Small intestine (tissue), 7 donors: Measurements from ENCODE around the gene MYLIP. TPM values are rescaled to one million over a fixed set of nuclear protein-coding genes. Genes with fewer than 3 reads are reported as not detected.

Experiments used
- DNase-seq, 2 donors: peaks; one replicate each; pipeline versions ENCODE4 v3.0.0 to v3.0.0-alpha.2; 2013
- FAIRE-seq: peaks from 2 replicates; lab custom pipeline; 2012; peaks lifted over from hg19 to GRCh38; lab: Jason Lieb, UNC
- H3K27ac ChIP-seq, 3 donors: one replicate each; pipeline ENCODE4 v1.5.1; 2013; ENCODE audit warnings: low read length in 2 of 3, mild to moderate bottlenecking in 2 of 3, control low read depth in 1 of 3, inconsistent platforms in 1 of 3, low read depth in 1 of 3, moderate library complexity in 1 of 3
- H3K27me3 ChIP-seq, 3 donors: one replicate each; pipeline ENCODE4 v1.6.1; 2013; ENCODE audit warnings: low read length in 3 of 3, inconsistent platforms in 1 of 3; ENCODE audit not compliant: control insufficient read depth in 3 of 3, insufficient read depth in 3 of 3
- H3K36me3 ChIP-seq, 3 donors: one replicate each; pipeline ENCODE4 v1.6.1; 2013; ENCODE audit warnings: low read length in 3 of 3, inconsistent platforms in 1 of 3, low read depth in 1 of 3, mild to moderate bottlenecking in 1 of 3, moderate library complexity in 1 of 3; ENCODE audit not compliant: control insufficient read depth in 3 of 3, insufficient read depth in 2 of 3
- H3K4me1 ChIP-seq, 3 donors: one replicate each; pipeline ENCODE4 v1.6.1; 2013; ENCODE audit warnings: low read length in 2 of 3, inconsistent platforms in 1 of 3, low read depth in 1 of 3, mild to moderate bottlenecking in 1 of 3, moderate library complexity in 1 of 3; ENCODE audit not compliant: control insufficient read depth in 3 of 3, insufficient read depth in 2 of 3
- H3K4me3 ChIP-seq, 3 donors: one replicate each; pipeline ENCODE4 v1.5.1; 2013; ENCODE audit warnings: low read length in 3 of 3, control low read depth in 1 of 3, inconsistent platforms in 1 of 3, low read depth in 1 of 3, mild to moderate bottlenecking in 1 of 3, moderate library complexity in 1 of 3
- H3K9me3 ChIP-seq, 2 donors: one replicate each; pipeline ENCODE4 v1.6.1; 2013; ENCODE audit warnings: low read depth in 1 of 2, low read length in 1 of 2; ENCODE audit not compliant: control insufficient read depth in 2 of 2, insufficient read depth in 1 of 2
- WGBS, 3 donors: extraction: QIAGEN DNeasy Blood & Tissue Kit; methylation state at CpG; one replicate each; pipeline ENCODE4 v1.1.7; 2013; 5-methylcytosine and 5-hydroxymethylcytosine counted together
- polyA plus RNA-seq, 4 donors: library from polyadenylated mRNA; stranded (reverse) in 3 of 4; unstranded in 1 of 4; fragments of 200-250 nt in 3 of 4; fragments of 120-200 nt in 1 of 4; gene quantifications; one replicate each; pipeline versions ENCODE4 v1.2.1 to v1.2.3, GENCODE V29; 2013
- donor health status: healthy with polysubstance abuse.
- donor health status: control.
- donor health status: control.
- donor health status: Bipolar disorder and iron deficiency.
- donor health status: healthy.

MYLIP gene
- polyA plus RNA-seq, 4 donors = 10.7 to 51.2 (median 19.0) TPM

GRCh38 chr6:16183187-16183664 lies 54.3 kb downstream of the MYLIP start:
- 17 to 24% (median 22%) methylated on average over 4 of the region's 4 CpGs for WGBS, 3 donors
- no peaks in the 10 kb centered on the region for H3K27me3 ChIP-seq
- DNase-seq = peak; percentile 53 to 74
- H3K9me3 ChIP-seq = peaks cover 0 to 15% of the 10 kb centered on the region in 2 donors
- H3K4me3 ChIP-seq = no peak overlapping the region
- H3K4me1 ChIP-seq = peaks cover 0 to 44% (median 3%) of the 10 kb centered on the region in 3 donors
- H3K27ac ChIP-seq = peak overlapping the region in 1 of 3 donors; percentile 94
- H3K36me3 ChIP-seq = no peaks in the 10 kb centered on the region
- FAIRE-seq = no peak

DNA sequence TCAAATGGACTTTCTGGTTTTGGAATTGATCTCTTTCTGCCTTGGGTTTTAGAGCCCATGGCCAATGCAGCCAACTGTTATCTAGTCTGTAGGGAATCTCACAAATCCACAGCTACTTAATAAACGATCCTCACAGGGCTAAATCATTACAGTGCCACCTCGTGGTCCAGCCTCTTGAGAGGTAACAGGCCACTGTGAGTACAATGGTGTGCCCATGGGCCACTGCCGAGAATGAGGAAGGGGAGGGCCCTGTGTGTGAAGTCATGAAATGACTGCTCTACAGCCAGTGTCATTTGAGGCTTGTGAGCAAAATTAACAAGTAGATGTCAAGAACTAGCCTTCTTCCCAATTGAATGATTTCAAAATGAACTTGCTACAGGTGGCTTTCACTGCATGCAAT lies 55.2 kb downstream of the MYLIP start:
- 9 to 36% (median 12%) methylated on average over 3 of the region's 3 CpGs for WGBS, 3 donors
- Histone ChIP-seq H3K4me1 (peaks cover 0 to 43% (median 3%) of the 10 kb centered on the region in 3 donors), H3K27me3 (no peaks in the 10 kb centered on the region), H3K27ac (peak overlapping the region in 1 of 3 donors; percentile 94), H3K36me3 (no peaks in the 10 kb centered on the region), H3K9me3 (peaks cover 0 to 15% of the 10 kb centered on the region in 2 donors), H3K4me3 (no peak overlapping the region)
- no peak for FAIRE-seq
- DNase-seq = peak in 1 of 2 donors; percentile 77

- FAIRE-seq = no peak
- WGBS, 3 donors = 14 to 60% (median 30%) methylated on average over 3 of the region's 3 CpGs
- Histone ChIP-seq H3K27ac (peak overlapping the region in 1 of 3 donors; percentile 94), H3K36me3 (no peaks in the 10 kb centered on the region), H3K27me3 (no peaks in the 10 kb centered on the region), H3K9me3 (peaks cover 0 to 15% of the 10 kb centered on the region in 2 donors), H3K4me1 (peaks cover 0 to 47% (median 3%) of the 10 kb centered on the region in 3 donors), H3K4me3 (no peak overlapping the region)
- DNase-seq = peak; percentile 71 to 90
These were observed 55.7 kb downstream of the MYLIP start for GRCh38 chr6:16184551-16184950.

DNA sequence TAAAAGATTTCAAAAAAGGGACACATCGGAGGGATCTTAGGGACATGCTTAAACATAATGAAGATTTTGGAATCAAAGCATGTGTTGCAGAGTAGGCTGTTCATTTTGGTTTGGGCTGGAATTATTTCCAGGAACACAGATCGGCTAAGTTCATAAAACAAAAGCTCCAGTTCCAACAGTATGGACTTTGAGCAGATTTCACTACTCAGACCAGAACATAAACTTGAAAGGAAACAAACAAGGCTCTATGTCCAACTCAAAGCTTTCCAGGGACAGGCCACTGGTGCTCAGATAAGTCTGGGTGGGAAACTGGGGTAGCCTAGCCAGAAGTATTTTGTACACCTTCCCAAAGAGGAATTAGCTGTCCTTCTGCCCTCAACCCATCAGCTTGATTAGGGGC lies 58.3 kb downstream of the MYLIP start:
- 54 to 72% (median 66%) methylated on average over 2 of the region's 2 CpGs for WGBS, 3 donors
- Histone ChIP-seq H3K4me1 (peaks cover 0 to 60% (median 0%) of the 10 kb centered on the region in 3 donors), H3K9me3 (peaks cover 0 to 10% of the 10 kb centered on the region in 2 donors), H3K27ac (peak overlapping the region in 1 of 3 donors; percentile 69), H3K27me3 (no peaks in the 10 kb centered on the region), H3K4me3 (no peak overlapping the region), H3K36me3 (no peaks in the 10 kb centered on the region)
- FAIRE-seq = no peak
- DNase-seq = peak; percentile 50 to 53

- FAIRE-seq = peak; percentile 65
- 3 to 52% (median 43%) methylated on average over 1 of the region's 1 CpG for WGBS, 3 donors
- H3K4me3 ChIP-seq = no peak overlapping the region
These were observed 61.3 kb downstream of the MYLIP start for GRCh38 chr6:16190214-16190613.

GRCh38 chr6:16196260-16196983 lies 67.5 kb downstream of the MYLIP start:
- FAIRE-seq (no peak), DNase-seq (no peak)
- Histone ChIP-seq H3K4me1 (peaks cover 2 to 18% (median 3%) of the 10 kb centered on the region in 3 donors), H3K4me3 (no peak overlapping the region), H3K27me3 (no peaks in the 10 kb centered on the region), H3K27ac (no peak overlapping the region), H3K9me3 (no peaks in the 10 kb centered on the region), H3K36me3 (no peaks in the 10 kb centered on the region)
- WGBS, 3 donors = 87 to 93% (median 93%) methylated on average over 14 of the region's 14 CpGs

More at GRCh38 chr6:16190214-16190613, 61.3 kb downstream of the MYLIP start:
- peak; percentile 78 to 83 for DNase-seq
- Histone ChIP-seq H3K4me1 (peaks cover 0 to 38% (median 0%) of the 10 kb centered on the region in 3 donors), H3K36me3 (no peaks in the 10 kb centered on the region), H3K9me3 (peaks cover 0 to 8% of the 10 kb centered on the region in 2 donors), H3K27ac (peak overlapping the region in 1 of 3 donors; percentile 80), H3K27me3 (no peaks in the 10 kb centered on the region)

DNA sequence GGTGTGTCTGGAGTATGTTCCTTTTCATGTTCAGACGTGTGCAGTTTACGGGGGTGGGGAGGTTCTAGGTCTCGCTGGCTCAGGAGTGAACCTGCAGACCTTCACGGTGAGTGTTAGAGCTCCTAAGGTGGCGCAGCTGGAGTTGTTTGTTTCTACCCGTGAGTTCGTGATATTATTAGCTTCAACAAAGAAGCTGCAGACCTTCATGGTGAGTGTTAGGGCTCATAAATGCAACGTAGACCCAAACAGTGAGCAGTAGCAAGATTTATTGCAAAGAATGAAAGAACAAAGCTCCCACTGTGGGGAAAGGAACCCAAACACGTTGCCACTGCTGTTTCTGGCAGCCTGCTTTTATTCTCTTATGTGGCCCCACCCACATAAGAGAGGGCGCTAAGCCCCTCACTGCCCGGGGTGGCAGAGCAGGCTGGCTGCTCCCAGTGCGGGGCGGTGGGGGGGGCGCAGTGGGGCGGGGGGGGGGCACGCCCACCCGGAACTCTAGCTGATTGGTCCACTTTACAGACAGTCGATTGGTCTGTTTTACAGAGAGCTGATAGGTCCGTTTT lies 68.2 kb downstream of the MYLIP start:
- Histone ChIP-seq H3K36me3 (no peaks in the 10 kb centered on the region), H3K27me3 (no peaks in the 10 kb centered on the region), H3K27ac (no peak overlapping the region), H3K9me3 (no peaks in the 10 kb centered on the region), H3K4me1 (peaks cover 2 to 20% (median 3%) of the 10 kb centered on the region in 3 donors), H3K4me3 (no peak overlapping the region)
- FAIRE-seq (no peak), DNase-seq (no peak)
- WGBS, 3 donors = 79 to 88% (median 87%) methylated on average over 15 to 19 of the region's 19 CpGs
